SK-N-SH treated with all-trans-retinoic acid at 6 μM for 48 hours (cell line): ENCODE data around the gene ASCL4.

ENCODE experiments used
- ARNTL ChIP-seq: fragments of 450-650 bp; formaldehyde crosslinking; IDR thresholded peaks from 2 replicates; pipeline ENCODE4 v1.5.0; 2020; ENCODE audit warnings: low read depth, mild to moderate bottlenecking, moderate library complexity, borderline replicate concordance
- BACH2 ChIP-seq: fragments of 250-450 bp; sonication (Bioruptor Pico); IDR thresholded peaks from 2 replicates; pipeline ENCODE4 v1.9.0; 2021; ENCODE audit warnings: mild to moderate bottlenecking, borderline replicate concordance
- CREB5 ChIP-seq: fragments of 250-450 bp; sonication (Bioruptor Pico); IDR thresholded peaks from 2 replicates; pipeline ENCODE4 v1.5.1; 2020; ENCODE audit warnings: low read depth, mild to moderate bottlenecking, moderate library complexity
- CSRNP3 ChIP-seq: fragments of 250-450 bp; sonication (Bioruptor Pico); IDR thresholded peaks from 2 replicates; pipeline ENCODE4 v1.5.1; 2021; ENCODE audit warnings: mild to moderate bottlenecking, moderate library complexity
- ISL1 ChIP-seq: fragments of 250-450 bp; sonication (Bioruptor Pico); IDR thresholded peaks from 2 replicates; pipeline ENCODE4 v2.1.2; 2022; ENCODE audit warnings: mild to moderate bottlenecking, moderate library complexity
- OSR1 ChIP-seq: fragments of 250-450 bp; sonication (Bioruptor Pico); IDR thresholded peaks from 2 replicates; pipeline ENCODE4 v1.8.0; 2022; ENCODE audit warnings: moderate library complexity, mild to moderate bottlenecking, inconsistent platforms
- PATZ1 ChIP-seq: fragments of 250-450 bp; sonication (Bioruptor Pico); IDR thresholded peaks from 2 replicates; pipeline ENCODE4 v1.8.0; 2020; ENCODE audit warnings: mild to moderate bottlenecking, moderate library complexity, borderline replicate concordance
- PPARA ChIP-seq: fragments of 250-450 bp; sonication (Bioruptor Pico); IDR thresholded peaks from 2 replicates; pipeline ENCODE4 v1.5.0; 2020; ENCODE audit warnings: mild to moderate bottlenecking, borderline replicate concordance
- RARB ChIP-seq: fragments of 250-450 bp; sonication (Bioruptor Pico); IDR thresholded peaks from 2 replicates; pipeline ENCODE4 v1.8.0; 2021; ENCODE audit warnings: mild to moderate bottlenecking, moderate library complexity
- TCF4 ChIP-seq: fragments of 250-450 bp; sonication (Bioruptor Pico); IDR thresholded peaks from 2 replicates; pipeline ENCODE4 v1.8.0; 2021; ENCODE audit warnings: mild to moderate bottlenecking, moderate library complexity, borderline replicate concordance
- ZFP3 ChIP-seq: fragments of 250-450 bp; sonication (Bioruptor Pico); IDR thresholded peaks from 2 replicates; pipeline ENCODE4 v1.5.0; 2020; ENCODE audit warnings: mild to moderate bottlenecking, moderate library complexity
- ZFP30 ChIP-seq: fragments of 450-650 bp; formaldehyde crosslinking; IDR thresholded peaks from 2 replicates; pipeline ENCODE4 v1.5.0; 2022; ENCODE audit warnings: mild to moderate bottlenecking, moderate library complexity
- ZNF565 ChIP-seq: fragments of 450-650 bp; formaldehyde crosslinking; conservative IDR thresholded peaks from 2 replicates; pipeline ENCODE4 v1.5.0; 2020; ENCODE audit warnings: low read depth, mild to moderate bottlenecking, moderate library complexity

GRCh38 chr12:107760207-107760808 lies 14.2 kb upstream of the ASCL4 start:
- no peak for TF ChIP-seq CSRNP3
- TF ChIP-seq ZNF565 (CRISPR knock-in tag): no peak
- no peak for TF ChIP-seq ZFP30 (CRISPR knock-in tag)
- TF ChIP-seq RARB (CRISPR knock-in tag): no peak
- no peak for TF ChIP-seq OSR1 (CRISPR knock-in tag)
- no peak for TF ChIP-seq PPARA
- no peak for TF ChIP-seq ARNTL
- no peak for TF ChIP-seq BACH2 (CRISPR knock-in tag)
- TF ChIP-seq CREB5 (CRISPR knock-in tag): no peak
- no peak for TF ChIP-seq PATZ1 (CRISPR knock-in tag)
- TF ChIP-seq ZFP3 (CRISPR knock-in tag): no peak
- TF ChIP-seq ISL1 (CRISPR knock-in tag): no peak
- TF ChIP-seq TCF4 (CRISPR knock-in tag): no peak
